ENCODE data around the gene VAT1.

- TF ChIP-seq, protein P1, sequence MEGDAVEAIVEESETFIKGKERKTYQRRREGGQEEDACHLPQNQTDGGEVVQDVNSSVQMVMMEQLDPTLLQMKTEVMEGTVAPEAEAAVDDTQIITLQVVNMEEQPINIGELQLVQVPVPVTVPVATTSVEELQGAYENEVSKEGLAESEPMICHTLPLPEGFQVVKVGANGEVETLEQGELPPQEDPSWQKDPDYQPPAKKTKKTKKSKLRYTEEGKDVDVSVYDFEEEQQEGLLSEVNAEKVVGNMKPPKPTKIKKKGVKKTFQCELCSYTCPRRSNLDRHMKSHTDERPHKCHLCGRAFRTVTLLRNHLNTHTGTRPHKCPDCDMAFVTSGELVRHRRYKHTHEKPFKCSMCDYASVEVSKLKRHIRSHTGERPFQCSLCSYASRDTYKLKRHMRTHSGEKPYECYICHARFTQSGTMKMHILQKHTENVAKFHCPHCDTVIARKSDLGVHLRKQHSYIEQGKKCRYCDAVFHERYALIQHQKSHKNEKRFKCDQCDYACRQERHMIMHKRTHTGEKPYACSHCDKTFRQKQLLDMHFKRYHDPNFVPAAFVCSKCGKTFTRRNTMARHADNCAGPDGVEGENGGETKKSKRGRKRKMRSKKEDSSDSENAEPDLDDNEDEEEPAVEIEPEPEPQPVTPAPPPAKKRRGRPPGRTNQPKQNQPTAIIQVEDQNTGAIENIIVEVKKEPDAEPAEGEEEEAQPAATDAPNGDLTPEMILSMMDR (IDR thresholded peaks at IDR 0.05): no peak
- TF ChIP-seq POLR2A (IDR thresholded peaks at IDR 0.05): no peak
Measured at GRCh38 chr17:43031666-43032065, 9.5 kb upstream of the VAT1 start.

Measured in gastroesophageal sphincter (tissue), 3 donors.